ENCODE results near the gene HIVEP3.
A peak's percentile ranks its signal among the peaks of the same experiment; 100 is the strongest.

HIVEP3 gene

DNA sequence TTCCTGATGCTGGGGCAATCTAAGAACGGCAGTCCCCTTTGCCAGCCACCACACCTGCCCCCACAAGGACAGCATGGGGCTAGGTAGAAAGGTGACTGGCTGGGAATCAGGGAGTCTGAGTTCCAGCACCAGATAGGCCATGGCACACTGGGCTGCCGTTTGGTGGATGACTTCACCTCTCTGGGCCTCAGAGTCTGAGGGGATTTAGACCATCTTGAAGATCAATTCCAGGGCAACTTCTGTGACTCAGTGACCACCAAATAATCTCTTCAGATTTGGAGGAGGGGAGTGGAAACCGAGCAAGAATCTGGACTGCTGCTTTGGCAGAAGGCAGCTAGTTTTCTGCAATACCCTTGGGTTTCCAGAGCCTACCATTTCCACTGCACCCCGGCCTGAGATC, 342.1 kb downstream of the HIVEP3 start:
- TF ChIP-seq FOXM1 (IDR thresholded peaks at IDR 0.05; ENCODE audit: borderline replicate concordance, low read depth) = no peak
- TF ChIP-seq CEBPB (IDR thresholded peaks at IDR 0.05) = no peak
- no peak for TF ChIP-seq TAF1 (IDR thresholded peaks at IDR 0.05; ENCODE audit: low read depth)
- TF ChIP-seq YY1 (IDR thresholded peaks at IDR 0.05; ENCODE audit: low read depth) = no peak
- TF ChIP-seq ZBTB7A (IDR thresholded peaks at IDR 0.05; ENCODE audit: low read depth) = no peak
- TF ChIP-seq, protein P1, sequence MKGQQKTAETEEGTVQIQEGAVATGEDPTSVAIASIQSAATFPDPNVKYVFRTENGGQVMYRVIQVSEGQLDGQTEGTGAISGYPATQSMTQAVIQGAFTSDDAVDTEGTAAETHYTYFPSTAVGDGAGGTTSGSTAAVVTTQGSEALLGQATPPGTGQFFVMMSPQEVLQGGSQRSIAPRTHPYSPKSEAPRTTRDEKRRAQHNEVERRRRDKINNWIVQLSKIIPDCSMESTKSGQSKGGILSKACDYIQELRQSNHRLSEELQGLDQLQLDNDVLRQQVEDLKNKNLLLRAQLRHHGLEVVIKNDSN (IDR thresholded peaks at IDR 0.05) = no peak
- TF ChIP-seq TEAD4 (IDR thresholded peaks at IDR 0.05) = no peak
- TF ChIP-seq, protein P2, sequence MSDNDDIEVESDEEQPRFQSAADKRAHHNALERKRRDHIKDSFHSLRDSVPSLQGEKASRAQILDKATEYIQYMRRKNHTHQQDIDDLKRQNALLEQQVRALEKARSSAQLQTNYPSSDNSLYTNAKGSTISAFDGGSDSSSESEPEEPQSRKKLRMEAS (IDR thresholded peaks at IDR 0.05) = no peak

DNA sequence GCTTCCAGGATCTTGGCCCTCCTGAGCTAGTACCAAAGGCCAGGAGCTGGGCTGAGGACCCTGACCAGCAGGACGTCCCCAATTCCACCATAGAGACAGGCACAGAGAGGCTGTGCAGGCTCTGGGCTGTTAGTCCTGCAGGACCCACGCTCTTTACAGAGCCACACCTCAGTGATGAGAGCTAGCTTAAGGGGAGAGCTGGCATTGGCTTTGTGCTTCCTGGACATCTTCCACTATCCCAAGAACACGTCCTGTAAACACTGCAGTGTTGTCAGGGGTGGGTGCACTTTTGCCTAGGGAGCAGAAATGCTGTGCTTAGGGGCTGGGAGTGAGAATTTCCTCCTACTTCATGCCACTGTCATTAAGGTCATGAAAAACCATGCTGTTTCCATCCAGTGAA, 342.5 kb downstream of the HIVEP3 start:
- TF ChIP-seq EP300 (IDR thresholded peaks at IDR 0.05; ENCODE audit: borderline replicate concordance) = no peak
- no peak for TF ChIP-seq ZBTB7A (IDR thresholded peaks at IDR 0.05; ENCODE audit: low read depth)
- TF ChIP-seq, protein P2 (IDR thresholded peaks at IDR 0.05) = no peak
- TF ChIP-seq EGR1 (IDR thresholded peaks at IDR 0.05) = no peak
- no peak for TF ChIP-seq NFIC (IDR thresholded peaks at IDR 0.05)
- TF ChIP-seq, protein P3, sequence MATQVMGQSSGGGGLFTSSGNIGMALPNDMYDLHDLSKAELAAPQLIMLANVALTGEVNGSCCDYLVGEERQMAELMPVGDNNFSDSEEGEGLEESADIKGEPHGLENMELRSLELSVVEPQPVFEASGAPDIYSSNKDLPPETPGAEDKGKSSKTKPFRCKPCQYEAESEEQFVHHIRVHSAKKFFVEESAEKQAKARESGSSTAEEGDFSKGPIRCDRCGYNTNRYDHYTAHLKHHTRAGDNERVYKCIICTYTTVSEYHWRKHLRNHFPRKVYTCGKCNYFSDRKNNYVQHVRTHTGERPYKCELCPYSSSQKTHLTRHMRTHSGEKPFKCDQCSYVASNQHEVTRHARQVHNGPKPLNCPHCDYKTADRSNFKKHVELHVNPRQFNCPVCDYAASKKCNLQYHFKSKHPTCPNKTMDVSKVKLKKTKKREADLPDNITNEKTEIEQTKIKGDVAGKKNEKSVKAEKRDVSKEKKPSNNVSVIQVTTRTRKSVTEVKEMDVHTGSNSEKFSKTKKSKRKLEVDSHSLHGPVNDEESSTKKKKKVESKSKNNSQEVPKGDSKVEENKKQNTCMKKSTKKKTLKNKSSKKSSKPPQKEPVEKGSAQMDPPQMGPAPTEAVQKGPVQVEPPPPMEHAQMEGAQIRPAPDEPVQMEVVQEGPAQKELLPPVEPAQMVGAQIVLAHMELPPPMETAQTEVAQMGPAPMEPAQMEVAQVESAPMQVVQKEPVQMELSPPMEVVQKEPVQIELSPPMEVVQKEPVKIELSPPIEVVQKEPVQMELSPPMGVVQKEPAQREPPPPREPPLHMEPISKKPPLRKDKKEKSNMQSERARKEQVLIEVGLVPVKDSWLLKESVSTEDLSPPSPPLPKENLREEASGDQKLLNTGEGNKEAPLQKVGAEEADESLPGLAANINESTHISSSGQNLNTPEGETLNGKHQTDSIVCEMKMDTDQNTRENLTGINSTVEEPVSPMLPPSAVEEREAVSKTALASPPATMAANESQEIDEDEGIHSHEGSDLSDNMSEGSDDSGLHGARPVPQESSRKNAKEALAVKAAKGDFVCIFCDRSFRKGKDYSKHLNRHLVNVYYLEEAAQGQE (IDR thresholded peaks at IDR 0.05; ENCODE audit: low read depth) = no peak
- no peak for TF ChIP-seq FOXM1 (IDR thresholded peaks at IDR 0.05; ENCODE audit: borderline replicate concordance, low read depth)
- no peak for TF ChIP-seq TEAD4 (IDR thresholded peaks at IDR 0.05)
- TF ChIP-seq TAF1 (IDR thresholded peaks at IDR 0.05; ENCODE audit: low read depth) = no peak
- TF ChIP-seq CEBPB (IDR thresholded peaks at IDR 0.05) = no peak
- TF ChIP-seq CREB1 (IDR thresholded peaks at IDR 0.05; ENCODE audit: low read depth) = no peak
- no peak for TF ChIP-seq RAD21 (IDR thresholded peaks at IDR 0.05; ENCODE audit: low read depth)
- no peak for TF ChIP-seq YY1 (IDR thresholded peaks at IDR 0.05; ENCODE audit: low read depth)

DNA sequence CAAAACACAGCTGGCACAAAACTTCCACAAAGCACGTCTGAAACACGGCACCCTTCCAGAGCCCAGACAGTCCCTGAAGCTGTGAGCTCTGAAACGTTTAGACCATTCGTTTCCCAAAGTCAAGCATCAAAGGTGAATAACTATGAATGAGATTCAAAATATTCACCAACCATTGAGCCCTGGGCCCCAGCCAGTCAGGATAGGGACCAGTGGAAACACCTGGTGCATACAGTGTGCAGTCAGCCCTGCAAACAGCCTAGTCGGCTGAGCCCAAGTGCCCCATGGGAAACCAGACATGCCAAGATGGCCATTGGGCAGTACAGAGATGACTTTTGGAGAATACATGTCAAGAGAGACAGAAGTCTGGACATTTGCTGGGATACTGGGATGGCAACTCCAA, 343.9 kb downstream of the HIVEP3 start:
- no peak for TF ChIP-seq TAF1 (IDR thresholded peaks at IDR 0.05; ENCODE audit: low read depth)
- TF ChIP-seq, protein P2 (IDR thresholded peaks at IDR 0.05) = no peak
- TF ChIP-seq EGR1 (IDR thresholded peaks at IDR 0.05) = no peak
- TF ChIP-seq RAD21 (IDR thresholded peaks at IDR 0.05; ENCODE audit: low read depth) = no peak
- no peak for TF ChIP-seq YY1 (IDR thresholded peaks at IDR 0.05; ENCODE audit: low read depth)
- TF ChIP-seq ZBTB7A (IDR thresholded peaks at IDR 0.05; ENCODE audit: low read depth) = no peak
- TF ChIP-seq TCF12 (IDR thresholded peaks at IDR 0.05; ENCODE audit: low read depth) = no peak
- no peak for TF ChIP-seq CEBPB (IDR thresholded peaks at IDR 0.05)
- no peak for TF ChIP-seq TEAD4 (IDR thresholded peaks at IDR 0.05)

DNA sequence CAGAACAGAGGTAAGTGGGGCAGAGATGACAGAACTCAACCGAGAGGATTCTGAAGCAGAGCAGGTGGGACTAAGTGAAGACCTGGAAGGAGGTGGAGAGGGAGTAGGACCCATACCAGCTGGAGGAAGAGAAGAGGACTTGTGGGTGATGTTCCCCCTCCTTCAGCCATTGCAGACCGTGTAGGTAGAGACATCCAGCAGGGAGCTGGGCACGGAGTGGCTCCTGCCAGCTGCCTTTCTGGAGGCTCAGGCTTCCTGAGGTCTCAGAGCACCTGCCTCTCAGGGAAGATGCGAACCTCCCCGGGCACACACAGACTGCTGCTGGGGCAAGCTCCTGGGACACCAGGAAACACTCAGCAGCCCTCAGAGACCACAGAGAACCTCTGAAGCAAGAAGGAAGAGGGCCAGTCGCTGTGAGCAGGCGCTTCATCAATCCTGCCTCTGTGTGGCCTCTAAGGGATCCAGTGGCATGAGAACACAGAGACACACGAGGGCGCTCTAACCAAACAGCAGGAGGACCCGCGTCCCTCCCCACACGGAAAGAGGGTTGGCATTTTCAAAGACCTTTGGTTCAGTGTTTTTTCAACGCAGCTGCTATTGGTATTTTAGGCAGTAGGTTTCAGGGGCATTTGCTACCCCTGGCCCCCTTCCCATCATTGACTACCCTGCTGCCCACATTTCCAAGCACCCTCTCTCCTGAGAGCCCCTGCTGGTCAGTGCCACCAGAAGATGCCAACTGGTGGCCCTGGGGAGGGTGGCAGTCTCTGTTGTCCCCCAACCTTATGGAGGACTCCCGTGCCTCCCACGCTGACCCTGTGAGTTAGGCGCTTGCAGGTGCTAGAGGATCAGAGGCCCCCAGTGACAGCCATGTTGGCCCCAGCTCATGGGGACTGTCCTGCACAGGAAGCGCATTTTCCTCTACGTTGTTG, 344.7 kb downstream of the HIVEP3 start:
- peak; percentile 98 for TF ChIP-seq RAD21 (IDR thresholded peaks at IDR 0.05; ENCODE audit: low read depth)
- TF ChIP-seq, protein P3 (IDR thresholded peaks at IDR 0.05; ENCODE audit: low read depth) = no peak

DNA sequence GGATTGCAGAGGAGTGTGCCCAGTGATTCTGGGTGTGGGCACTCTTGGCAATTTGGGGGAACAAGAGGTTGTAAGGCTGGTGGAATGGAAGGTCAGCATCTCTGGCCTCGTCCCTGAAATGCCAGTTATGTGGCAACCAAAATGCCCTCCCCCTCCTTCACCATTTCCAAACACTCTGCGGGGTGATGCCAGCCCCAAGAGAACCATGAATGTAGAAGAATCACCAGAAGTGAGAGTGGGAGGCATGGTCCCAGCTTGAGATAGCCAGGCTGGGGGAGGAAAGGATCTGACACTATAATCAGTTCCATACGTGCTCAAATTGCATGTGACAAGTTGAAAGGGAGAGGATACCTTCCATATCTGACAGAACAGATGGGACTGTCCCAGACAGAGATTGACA, 345.5 kb downstream of the HIVEP3 start:
- TF ChIP-seq YY1 (IDR thresholded peaks at IDR 0.05; ENCODE audit: low read depth) = no peak
- TF ChIP-seq, protein P1 (IDR thresholded peaks at IDR 0.05) = no peak
- no peak for TF ChIP-seq NFIC (IDR thresholded peaks at IDR 0.05)
- TF ChIP-seq FOXM1 (IDR thresholded peaks at IDR 0.05; ENCODE audit: borderline replicate concordance, low read depth) = no peak
- TF ChIP-seq RAD21 (IDR thresholded peaks at IDR 0.05; ENCODE audit: low read depth) = no peak
- no peak for TF ChIP-seq CEBPB (IDR thresholded peaks at IDR 0.05)
- no peak for TF ChIP-seq TEAD4 (IDR thresholded peaks at IDR 0.05)
- no peak for TF ChIP-seq TCF12 (IDR thresholded peaks at IDR 0.05; ENCODE audit: low read depth)
- TF ChIP-seq, protein P3 (IDR thresholded peaks at IDR 0.05; ENCODE audit: low read depth) = no peak
- TF ChIP-seq ZBTB7A (IDR thresholded peaks at IDR 0.05; ENCODE audit: low read depth) = no peak
- TF ChIP-seq, protein P2 (IDR thresholded peaks at IDR 0.05) = no peak
- no peak for TF ChIP-seq CREB1 (IDR thresholded peaks at IDR 0.05; ENCODE audit: low read depth)
- no peak for TF ChIP-seq EGR1 (IDR thresholded peaks at IDR 0.05)
- TF ChIP-seq EP300 (IDR thresholded peaks at IDR 0.05; ENCODE audit: borderline replicate concordance) = no peak
- no peak for TF ChIP-seq TAF1 (IDR thresholded peaks at IDR 0.05; ENCODE audit: low read depth)
